DMS 273 treated with DMSO at 0.1 percent for 48 hours (cell line): Measurements from ENCODE around the gene ACOT12.
A peak's percentile ranks its signal among the peaks of the same experiment; 100 is the strongest.

Experiments
- DNase-seq: peaks from one replicate; lab custom pipeline; 2025; lab: John Stamatoyannopoulos, UW

Gene ACOT12

GRCh38 chr5:81400375-81400774 is 6.4 kb upstream of the ACOT12 start:
- no peak for DNase-seq

- DNase-seq, result no peak
Measured at GRCh38 chr5:81398741-81399140, 4.8 kb upstream of the ACOT12 start.

GRCh38 chr5:81397176-81397575 is 3.2 kb upstream of the ACOT12 start:
- DNase-seq, result peak; percentile 7

DNA sequence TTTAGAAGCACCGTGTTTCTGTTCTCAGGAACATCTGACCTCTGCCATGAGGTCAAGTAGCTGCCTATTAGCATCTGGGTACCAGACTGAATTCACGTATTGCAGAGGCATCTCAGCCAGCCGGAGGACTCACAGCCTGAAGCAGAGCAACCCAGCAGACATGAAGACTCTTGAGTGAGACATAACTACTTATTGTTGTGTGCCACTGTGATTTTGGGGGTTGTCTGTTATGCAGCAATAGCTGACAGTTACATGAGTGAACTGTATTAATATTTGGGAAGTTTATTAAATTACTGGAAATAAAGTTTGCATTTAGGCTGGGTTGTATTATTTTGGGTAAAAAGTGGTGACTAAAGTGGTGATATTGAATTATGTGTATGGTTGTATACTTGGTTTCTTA is 1.3 kb upstream of the ACOT12 start:
- DNase-seq, result no peak

DNA sequence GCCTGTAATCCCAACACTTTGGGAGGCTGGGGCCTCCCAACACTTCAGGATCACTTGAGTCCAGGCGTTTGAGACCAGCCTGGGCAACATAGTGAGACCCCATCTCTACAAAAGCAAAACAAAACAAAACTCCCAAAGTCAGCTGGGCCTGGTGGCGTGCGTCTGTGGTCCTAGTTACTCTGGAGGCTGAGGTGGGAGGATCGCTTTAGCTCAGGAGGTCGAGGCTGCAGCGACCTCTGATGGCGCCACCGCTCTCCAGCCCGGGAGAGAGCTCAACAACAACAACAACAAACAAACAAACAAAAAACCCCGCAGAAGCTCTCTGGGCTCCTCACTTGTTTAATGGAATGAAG is 528 bp downstream of the ACOT12 start:
- no peak for DNase-seq

GRCh38 chr5:81389025-81389424 is 4.9 kb downstream of the ACOT12 start:
- no peak for DNase-seq

DNA sequence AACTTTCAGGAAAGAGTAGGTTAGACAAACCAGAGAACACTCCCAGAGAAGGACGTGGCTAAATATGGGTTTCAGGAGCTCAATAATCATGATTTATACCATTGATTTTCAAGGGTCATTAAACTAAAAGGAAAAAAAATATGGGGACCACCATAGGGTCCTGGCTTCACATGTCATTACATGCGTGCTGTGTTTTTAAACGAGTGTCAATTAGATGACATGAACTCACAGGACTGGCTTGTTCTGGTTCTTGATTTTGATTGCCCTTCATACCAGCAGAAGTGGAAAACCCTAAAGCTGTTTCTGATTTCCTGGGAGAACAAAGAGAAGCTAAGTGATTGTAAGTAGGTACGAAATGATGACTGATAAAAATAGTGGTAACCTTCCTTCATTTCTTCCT is 5.8 kb downstream of the ACOT12 start:
- DNase-seq, result no peak

DNA sequence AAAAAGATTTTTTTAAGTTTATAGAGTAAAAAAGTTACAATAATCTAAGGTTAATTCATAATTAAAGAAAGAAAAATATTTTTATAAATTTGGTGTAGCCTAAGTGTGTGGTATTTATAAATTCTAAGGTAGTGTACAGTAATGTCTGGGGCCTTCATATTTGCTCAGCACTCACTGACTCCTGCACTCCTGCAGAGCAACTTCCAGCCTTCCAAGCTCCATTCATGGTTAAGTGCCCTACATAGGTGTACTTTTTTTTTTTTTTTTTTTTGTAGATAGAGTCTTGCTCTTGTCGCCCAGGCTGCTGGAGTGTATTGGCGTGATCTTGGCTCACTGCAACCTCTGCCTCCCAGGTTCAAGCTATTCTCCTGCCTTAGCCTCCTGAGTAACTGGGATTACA is 10.1 kb downstream of the ACOT12 start:
- DNase-seq, result no peak

GRCh38 chr5:81371354-81371876 is 22.5 kb downstream of the ACOT12 start:
- no peak for DNase-seq

GRCh38 chr5:81370912-81371311 is 23.0 kb downstream of the ACOT12 start:
- DNase-seq, result no peak

- DNase-seq, result no peak
Measured at GRCh38 chr5:81365541-81365940, 28.4 kb downstream of the ACOT12 start.

DNA sequence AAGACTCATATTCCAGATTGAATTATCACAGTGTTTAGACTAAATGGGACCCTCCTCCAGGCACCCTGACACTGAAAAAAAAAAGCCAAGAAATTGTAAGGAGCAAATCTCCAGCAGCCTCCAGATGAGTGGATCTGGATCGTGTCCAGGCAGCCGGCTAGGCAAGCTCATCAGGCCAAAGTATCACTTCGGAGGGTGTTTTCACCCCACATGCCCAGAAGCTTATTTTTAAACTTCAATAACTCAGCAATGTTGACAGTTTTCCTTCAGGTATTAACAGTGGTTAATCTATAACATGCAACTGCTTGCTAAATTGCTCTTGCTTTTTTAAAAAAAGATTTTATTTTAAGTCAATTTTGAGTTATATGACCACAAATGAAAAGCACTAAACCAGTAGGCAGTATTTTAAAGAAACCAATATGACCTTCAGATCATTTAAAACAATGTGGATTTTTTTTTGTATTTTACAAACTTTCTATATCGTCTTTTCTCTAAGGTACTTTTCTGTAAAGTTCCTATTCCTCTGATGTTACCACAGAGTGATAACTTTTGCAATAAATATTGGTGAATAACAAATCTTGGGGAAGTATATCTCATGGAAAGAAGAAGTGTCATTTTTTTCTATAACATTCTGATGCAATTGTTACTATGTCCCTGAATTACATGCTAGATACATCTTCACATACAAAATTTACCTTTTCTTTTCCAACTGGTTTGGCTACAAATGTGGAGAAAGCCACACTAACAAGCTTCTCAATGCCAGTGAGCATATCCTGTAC is 30.7 kb downstream of the ACOT12 start:
- no peak for DNase-seq

DNA sequence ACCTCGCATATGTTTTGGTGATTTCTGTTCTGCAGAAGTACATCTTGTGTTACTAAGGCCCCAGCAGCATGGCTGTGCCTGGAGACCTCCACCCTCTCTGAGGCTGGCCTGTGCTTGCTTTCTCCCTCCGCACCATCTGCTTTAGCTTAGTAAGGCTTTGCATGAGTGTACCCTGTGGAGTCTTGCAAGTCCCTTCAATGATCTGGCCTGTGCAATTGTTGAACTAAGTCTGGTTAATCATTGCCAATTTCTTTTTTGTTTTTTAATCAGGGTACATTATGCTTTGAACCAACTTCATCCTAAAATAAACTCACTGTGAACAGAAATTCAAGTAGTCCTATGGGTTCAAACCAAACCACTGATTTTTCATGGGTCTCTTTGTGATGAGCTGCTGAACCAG is 32.3 kb downstream of the ACOT12 start:
- DNase-seq, result no peak

- DNase-seq, result no peak
Measured at GRCh38 chr5:81360640-81361039, 33.3 kb downstream of the ACOT12 start.

DNA sequence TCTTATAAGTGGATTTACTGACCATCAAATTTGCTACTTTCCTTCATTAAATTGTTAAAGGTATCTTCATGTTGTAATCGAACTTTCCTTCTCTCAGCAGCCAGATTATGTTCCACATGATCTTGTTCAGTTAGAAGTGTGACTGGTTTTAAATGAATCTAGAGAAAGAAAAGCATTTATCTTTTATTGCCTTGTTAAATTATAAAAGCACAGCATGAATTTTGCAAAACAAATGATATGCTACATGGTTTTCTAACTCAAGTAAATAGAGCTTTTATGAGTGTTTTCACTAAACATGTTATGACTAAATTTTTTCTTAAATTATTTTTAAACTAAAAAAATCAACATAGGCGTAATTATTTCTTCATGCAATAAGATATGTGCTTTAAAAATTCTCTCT is 34.1 kb downstream of the ACOT12 start:
- DNase-seq, result no peak

GRCh38 chr5:81359108-81359507 is 34.8 kb downstream of the ACOT12 start:
- DNase-seq, result no peak

- no peak for DNase-seq
Measured at GRCh38 chr5:81355291-81356251, 38.4 kb downstream of the ACOT12 start.

- DNase-seq, result no peak
Measured at GRCh38 chr5:81354093-81354492, 39.8 kb downstream of the ACOT12 start.

GRCh38 chr5:81353189-81353588 is 40.7 kb downstream of the ACOT12 start:
- DNase-seq, result no peak

DNA sequence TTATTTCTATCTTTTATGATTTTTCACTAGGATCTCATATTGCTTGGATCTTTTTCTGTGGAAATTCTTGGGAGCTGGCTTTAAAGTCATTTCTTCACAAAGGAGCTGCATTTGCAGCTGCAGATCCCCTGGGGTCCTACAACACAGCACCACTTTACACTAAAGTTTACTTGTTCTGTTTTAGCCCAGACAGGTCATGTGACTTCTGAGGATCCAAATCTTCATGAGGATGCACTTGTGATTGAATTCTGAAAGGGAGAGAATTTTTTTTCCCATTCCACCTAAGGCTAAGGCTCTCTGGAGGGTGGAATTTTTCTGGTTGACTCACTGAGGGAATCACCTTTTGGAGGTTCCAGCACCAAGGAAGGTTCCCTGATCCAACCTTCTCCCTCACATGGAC is 43.4 kb downstream of the ACOT12 start:
- no peak for DNase-seq

GRCh38 chr5:81349161-81349560 is 44.8 kb downstream of the ACOT12 start:
- DNase-seq, result no peak

DNA sequence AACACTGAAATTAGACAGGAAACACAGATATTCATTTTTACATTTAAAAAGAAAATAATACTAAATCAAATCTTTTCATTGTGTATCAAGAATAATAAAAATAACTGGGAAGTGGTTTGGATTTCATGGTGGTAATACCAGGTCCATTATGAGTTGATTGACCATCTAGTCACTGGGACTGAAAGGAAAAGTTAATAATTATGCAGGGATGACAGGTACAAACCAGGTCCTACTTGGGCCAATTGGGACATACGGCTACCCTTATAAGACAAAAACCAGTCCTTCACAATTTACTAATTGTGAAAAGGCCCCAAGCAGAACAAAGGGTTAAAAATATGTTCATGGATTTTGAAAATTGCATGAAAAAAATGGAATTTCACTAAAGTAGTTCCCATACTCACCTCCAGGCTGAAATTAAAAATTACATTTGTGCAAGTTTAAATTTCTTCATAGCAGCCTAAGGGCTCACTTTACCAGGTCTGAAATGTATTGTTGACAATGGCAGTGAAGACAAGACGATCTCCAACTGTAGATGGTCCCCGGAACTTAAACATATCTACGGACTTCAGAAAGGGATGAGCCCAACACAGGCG is 48.4 kb downstream of the ACOT12 start:
- no peak for DNase-seq

- DNase-seq, result no peak
Measured at GRCh38 chr5:81344736-81345135, 49.2 kb downstream of the ACOT12 start.
